GM12873 (cell line): ENCODE results near the gene DNMT3A.

ENCODE experiments used
- TF ChIP-seq, protein P1 (sequence below): IDR thresholded peaks from 2 replicates; pipeline ENCODE4 v1.5.1; 2012; ENCODE audit warnings: low read depth, mild to moderate bottlenecking, moderate library complexity, low read length, control low read depth; ENCODE audit not compliant: insufficient read depth; ENCODE audit errors: missing control alignments

DNMT3A gene

DNA sequence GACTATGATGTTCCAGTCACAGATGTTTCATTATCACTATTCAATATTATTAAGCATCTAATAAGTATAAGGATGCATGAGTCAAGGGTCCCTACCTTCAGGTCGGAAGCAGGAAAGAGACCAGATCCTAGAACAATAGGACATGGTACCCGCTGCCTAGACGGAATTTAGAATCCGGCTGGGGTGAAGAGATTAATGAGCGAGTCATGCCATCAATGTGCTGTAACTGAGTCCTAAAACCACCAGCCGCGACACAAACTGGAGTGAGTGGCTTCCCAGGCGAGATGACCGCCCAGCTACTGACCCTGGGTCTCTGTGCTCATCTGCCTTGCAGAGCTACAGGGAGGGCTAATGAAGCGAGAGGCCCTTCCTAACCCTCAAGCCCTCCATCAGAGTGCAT is 73.6 kb downstream of the DNMT3A start:
- TF ChIP-seq, protein P1, sequence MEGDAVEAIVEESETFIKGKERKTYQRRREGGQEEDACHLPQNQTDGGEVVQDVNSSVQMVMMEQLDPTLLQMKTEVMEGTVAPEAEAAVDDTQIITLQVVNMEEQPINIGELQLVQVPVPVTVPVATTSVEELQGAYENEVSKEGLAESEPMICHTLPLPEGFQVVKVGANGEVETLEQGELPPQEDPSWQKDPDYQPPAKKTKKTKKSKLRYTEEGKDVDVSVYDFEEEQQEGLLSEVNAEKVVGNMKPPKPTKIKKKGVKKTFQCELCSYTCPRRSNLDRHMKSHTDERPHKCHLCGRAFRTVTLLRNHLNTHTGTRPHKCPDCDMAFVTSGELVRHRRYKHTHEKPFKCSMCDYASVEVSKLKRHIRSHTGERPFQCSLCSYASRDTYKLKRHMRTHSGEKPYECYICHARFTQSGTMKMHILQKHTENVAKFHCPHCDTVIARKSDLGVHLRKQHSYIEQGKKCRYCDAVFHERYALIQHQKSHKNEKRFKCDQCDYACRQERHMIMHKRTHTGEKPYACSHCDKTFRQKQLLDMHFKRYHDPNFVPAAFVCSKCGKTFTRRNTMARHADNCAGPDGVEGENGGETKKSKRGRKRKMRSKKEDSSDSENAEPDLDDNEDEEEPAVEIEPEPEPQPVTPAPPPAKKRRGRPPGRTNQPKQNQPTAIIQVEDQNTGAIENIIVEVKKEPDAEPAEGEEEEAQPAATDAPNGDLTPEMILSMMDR: no peak

DNA sequence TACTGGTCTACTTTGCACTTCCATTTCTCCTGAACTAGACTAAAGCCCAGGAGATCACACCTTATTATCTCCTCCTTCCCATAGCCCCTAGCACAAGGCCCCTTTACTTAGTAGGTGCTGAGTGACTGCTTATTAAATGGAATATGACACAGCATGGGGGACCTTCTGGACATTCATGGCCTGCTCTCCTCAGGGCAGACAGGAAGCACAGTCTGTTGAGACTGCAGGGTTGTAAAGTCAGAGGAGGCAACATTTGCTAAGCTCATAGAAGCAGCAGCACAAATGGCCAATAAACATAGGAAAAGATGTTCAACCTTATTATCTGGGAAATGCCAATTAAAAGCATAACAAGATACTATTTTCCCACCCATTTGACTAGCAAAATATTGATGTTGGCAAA is 75.3 kb downstream of the DNMT3A start:
- TF ChIP-seq, protein P1: no peak

DNA sequence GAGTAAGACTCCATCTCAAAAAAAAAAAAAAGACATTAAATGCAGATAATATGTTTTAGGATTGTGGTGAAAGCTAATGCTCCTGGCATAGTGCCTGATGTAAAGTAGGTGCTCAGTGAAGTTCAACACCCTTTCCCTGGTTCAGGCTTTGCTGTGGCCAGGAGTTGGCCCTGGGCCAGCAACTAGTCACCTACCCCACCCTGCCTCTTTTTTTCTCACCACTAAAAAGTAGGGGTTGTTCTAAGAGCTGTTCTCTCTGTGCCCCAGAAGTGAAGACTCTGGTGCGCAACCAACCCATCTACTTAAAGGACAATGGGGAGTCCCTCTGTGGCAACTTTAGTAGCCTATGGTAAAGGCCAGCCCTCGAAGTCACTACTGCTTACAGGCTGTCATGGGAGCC is 75.9 kb downstream of the DNMT3A start:
- TF ChIP-seq, protein P1: no peak

DNA sequence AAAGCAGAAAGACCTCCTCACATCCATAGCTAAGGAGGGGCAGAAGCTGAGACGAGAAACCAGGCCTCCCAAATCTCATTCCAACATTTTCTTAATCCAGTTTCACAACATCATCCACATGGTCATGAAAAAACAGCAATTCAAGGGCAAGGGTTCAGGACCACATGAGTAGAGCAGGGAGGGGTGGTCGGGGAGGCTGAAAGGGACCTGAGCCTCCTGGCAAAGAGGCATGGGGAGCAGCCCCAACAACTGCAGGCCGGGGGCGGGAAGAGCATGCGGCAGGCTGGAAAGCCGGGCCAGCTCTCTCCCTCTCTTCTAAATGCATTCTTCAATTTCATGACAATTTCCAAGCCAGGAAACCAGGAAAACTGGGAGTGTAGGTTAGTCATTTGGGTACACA is 76.7 kb downstream of the DNMT3A start:
- TF ChIP-seq, protein P1: no peak

DNA sequence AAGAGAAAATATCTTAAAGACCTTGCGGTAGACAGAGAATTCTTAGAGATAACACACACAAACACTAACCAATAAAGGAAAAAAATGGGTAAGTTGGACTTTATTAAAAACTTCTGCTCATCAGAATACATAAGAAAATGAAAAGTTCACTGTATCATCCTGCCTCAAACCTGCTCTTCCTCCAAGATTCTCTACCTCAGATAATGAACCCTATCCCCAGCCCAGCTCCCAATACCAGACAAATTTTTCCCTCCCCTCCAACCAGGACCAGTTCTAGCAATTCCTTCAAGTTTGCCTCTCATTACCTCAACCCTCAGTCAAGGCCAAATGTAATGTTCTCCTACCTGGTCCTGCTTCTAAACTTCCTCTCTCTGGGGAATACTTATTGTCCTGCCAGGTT is 79.4 kb downstream of the DNMT3A start:
- TF ChIP-seq, protein P1: no peak

DNA sequence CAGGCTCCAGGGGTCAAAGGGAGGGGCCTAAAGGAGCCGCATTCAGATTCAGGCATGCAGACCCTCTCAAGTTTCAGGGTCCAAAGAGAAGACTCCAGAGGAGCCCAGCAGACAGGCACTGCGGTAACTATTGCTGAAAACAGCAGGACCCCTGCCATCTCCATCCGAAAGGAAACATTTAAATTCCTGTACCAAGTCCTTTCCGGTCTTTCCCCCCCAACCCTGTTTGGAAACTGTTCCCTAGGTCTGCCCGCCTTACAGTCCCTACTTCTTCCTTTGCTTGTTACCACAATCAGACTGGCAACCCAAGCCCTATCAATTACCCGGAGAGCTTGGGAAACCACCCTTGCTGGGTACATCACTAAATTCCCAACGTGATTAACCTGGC is 82.0 kb downstream of the DNMT3A start:
- TF ChIP-seq, protein P1: no peak

DNA sequence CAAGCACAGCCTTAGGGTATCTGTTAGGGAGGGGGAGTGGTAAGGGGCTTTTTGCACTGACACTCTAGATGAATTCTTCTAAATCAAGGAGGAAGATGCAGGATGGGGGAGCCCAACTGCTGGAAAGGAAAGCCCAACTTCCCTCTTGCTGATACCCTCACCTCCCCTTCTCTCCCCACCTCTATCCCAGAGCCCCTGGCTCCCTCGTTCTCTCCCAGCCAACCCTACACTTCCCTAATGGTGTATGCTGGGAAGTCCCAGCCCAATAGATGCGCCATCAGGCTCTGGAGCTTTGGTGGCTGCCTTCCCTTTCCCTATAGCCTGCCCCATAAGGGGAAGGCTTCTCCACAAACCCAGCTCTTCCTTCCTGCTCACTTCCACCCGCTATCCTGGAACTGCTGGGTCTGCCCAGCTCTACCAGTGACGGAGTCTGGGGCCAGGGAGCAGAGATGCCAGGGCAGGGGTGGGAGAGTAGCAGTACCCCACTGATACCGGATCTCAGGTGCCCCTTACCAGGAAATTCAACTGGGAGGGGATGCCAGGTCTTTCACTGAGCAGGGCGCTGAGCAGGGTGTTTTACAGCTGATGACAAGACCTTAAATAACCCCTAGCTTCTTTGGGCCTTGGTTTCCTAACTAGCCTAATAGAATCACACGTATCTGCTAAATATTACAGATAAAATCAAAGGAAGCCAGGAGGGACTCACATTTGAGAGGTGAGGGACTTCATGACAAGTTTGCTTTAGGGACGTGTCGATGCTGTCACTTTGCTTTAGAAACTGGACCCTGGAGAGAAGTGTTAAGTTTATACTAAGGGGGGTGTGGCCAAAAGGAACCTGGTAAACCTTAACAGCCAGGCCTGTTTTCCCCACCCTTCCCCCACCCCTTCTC is 82.6 kb downstream of the DNMT3A start:
- TF ChIP-seq, protein P1: no peak
